Kidney (tissue), 14 donors: ENCODE measurements around the gene BNIP2. TPM values are rescaled to one million over a fixed set of nuclear protein-coding genes. Genes with fewer than 3 reads are reported as not detected.

Experiments used
- DNase-seq, 5 donors: peaks; one replicate each; pipeline ENCODE4 v3.0.0-alpha.2; 2013 to 2020
- FAIRE-seq: peaks from 2 replicates; lab custom pipeline; 2012; peaks lifted over from hg19 to GRCh38; lab: Jason Lieb, UNC
- H3K27ac ChIP-seq, 2 donors: one replicate each; pipeline ENCODE4 v1.7.0; 2013; ENCODE audit warnings: low read depth in 2 of 2, low read length in 2 of 2, inconsistent platforms in 1 of 2
- H3K27me3 ChIP-seq: one replicate; pipeline ENCODE4 v1.7.1; 2013; ENCODE audit warnings: low read length, inconsistent platforms; ENCODE audit not compliant: control insufficient read depth, insufficient read depth
- H3K36me3 ChIP-seq, 3 donors: one replicate each; pipeline versions ENCODE4 v1.7.0 to v1.7.1; 2013; ENCODE audit warnings: low read length in 3 of 3, control low read depth in 1 of 3, inconsistent platforms in 1 of 3; ENCODE audit not compliant: insufficient read depth in 3 of 3, control insufficient read depth in 2 of 3
- H3K4me1 ChIP-seq, 3 donors: one replicate each; pipeline versions ENCODE4 v1.7.0 to v1.7.1; 2013; ENCODE audit warnings: low read length in 3 of 3, inconsistent platforms in 1 of 3, low read depth in 1 of 3; ENCODE audit not compliant: control insufficient read depth in 2 of 3, insufficient read depth in 2 of 3
- H3K4me3 ChIP-seq, 3 donors: one replicate each; pipeline versions ENCODE4 v1.7.0 to v1.8.1; 2013; ENCODE audit warnings: low read length in 3 of 3, control low read depth in 1 of 3, inconsistent platforms in 1 of 3
- H3K9ac ChIP-seq, 3 donors: one replicate each; pipeline versions ENCODE4 v1.7.0 to v1.7.1; 2013; ENCODE audit warnings: low read length in 3 of 3, control low read depth in 1 of 3, inconsistent platforms in 1 of 3
- H3K9me3 ChIP-seq, 3 donors: one replicate each; pipeline versions ENCODE4 v1.7.0 to v1.7.1; 2013; ENCODE audit warnings: low read length in 3 of 3, control low read depth in 1 of 3, inconsistent platforms in 1 of 3; ENCODE audit not compliant: control insufficient read depth in 2 of 3, insufficient read depth in 1 of 3
- intact Hi-C: fragments of 100-400 bp; cut with DNase I; formaldehyde crosslinking; loops from one replicate; pipeline ENCODE4 v1.11.1; 2022
- polyA plus RNA-seq: library from polyadenylated mRNA; stranded (reverse); fragments of 350-450 nt; fragmentation: Illumina TruSeq; extraction: RNeasy Lipid Tissue Mini Kit (QIAGEN cat#74804); gene quantifications from one replicate; pipeline ENCODE4 v1.2.3, GENCODE V29; 2014; ENCODE audit warnings: low read depth, low replicate concordance; ENCODE audit not compliant: insufficient read depth
- total RNA-seq: library from RNA; stranded (reverse); fragmentation: NEBNext Ultra II Directional; extraction: Animal tissue kit (Norgen Biotek cat#: 25700); gene quantifications from one replicate; pipeline ENCODE4 v1.2.1, GENCODE V29; 2021
- TF ChIP-seq, protein P1 (sequence below): IDR thresholded peaks from 3 replicates; pipeline ENCODE4 v1.5.1; 2012; ENCODE audit warnings: mild to moderate bottlenecking, moderate library complexity, borderline replicate concordance; ENCODE audit not compliant: insufficient read depth; ENCODE audit errors: extremely low read depth
- donor health status: control.
- donor health status: control.
- donor health status: control.
- donor health status: control.
- donor health status: control.
- donor health status: DM: yes; HTN: yes; CAD: no.
- donor health status: Normal renal cell carcinoma (clear cell type).

BNIP2 gene
- total and polyA plus RNA-seq, 2 donors from 2014 or later = 18.2 to 73.8 TPM

DNA sequence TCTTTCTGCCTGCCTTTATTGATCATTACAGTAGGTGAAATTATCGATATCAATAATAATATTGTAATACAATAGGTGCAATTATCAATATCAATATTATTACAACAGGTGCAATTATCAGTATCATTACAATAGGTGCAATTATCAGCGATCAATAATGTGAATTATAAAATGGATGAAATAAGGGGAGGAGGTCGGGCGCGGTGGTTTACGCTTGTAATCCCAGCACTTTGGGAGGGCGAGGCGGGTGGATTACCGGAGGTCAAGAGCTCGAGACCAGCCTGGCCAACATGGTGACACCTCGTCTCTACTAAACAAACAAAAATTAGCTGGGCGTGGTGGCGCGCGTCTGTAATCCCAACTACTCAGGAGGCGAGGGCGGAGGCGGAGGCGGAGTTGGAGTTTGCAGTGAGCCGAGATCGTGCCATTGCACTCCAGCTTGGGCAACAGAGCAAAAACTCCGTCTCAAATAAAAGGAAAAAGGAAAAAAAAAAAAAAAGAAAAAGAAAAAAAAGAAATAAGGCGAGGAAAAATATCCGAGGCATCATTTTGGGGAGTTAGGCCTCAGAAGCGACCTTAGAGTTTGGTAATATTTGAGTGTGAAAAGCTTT lies 611 bp upstream of the BNIP2 start:
- Histone ChIP-seq H3K36me3 (no peaks in the 10 kb centered on the region), H3K4me1 (peaks cover 0 to 8% (median 6%) of the 10 kb centered on the region in 3 donors), H3K27me3 (no peaks in the 10 kb centered on the region), H3K4me3 (peak overlapping the region; percentile 90 to 96 (median 94)), H3K9ac (peak overlapping the region; percentile 28 to 93 (median 87)), H3K27ac (peak overlapping the region; percentile 98 to 99), H3K9me3 (no peaks in the 10 kb centered on the region)
- TF ChIP-seq, protein P1, sequence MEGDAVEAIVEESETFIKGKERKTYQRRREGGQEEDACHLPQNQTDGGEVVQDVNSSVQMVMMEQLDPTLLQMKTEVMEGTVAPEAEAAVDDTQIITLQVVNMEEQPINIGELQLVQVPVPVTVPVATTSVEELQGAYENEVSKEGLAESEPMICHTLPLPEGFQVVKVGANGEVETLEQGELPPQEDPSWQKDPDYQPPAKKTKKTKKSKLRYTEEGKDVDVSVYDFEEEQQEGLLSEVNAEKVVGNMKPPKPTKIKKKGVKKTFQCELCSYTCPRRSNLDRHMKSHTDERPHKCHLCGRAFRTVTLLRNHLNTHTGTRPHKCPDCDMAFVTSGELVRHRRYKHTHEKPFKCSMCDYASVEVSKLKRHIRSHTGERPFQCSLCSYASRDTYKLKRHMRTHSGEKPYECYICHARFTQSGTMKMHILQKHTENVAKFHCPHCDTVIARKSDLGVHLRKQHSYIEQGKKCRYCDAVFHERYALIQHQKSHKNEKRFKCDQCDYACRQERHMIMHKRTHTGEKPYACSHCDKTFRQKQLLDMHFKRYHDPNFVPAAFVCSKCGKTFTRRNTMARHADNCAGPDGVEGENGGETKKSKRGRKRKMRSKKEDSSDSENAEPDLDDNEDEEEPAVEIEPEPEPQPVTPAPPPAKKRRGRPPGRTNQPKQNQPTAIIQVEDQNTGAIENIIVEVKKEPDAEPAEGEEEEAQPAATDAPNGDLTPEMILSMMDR = no peak
- DNase-seq (peak; percentile 78 to 94 (median 80)), FAIRE-seq (no peak)
- intact Hi-C loops = no loop called here

DNA sequence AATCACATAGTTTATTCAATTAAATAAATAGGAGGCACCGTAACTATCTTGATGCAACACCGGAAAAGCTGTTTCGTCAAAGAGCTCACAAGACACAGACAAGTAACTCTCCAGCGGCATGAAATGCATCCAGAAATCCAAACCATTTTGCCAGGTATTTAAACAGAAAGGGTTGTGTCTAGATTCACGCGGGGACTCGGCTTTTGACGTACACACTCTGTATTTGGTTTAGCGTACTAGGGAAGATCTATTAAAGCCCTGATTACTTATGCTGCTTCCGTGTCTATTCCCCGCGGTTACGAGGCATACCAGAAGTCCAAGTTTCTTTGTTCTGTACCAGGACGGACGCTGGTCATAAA lies 718 bp downstream of the BNIP2 start:
- Histone ChIP-seq H3K36me3 (no peaks in the 10 kb centered on the region), H3K27ac (peak overlapping the region; percentile 98 to 99), H3K4me1 (peaks cover 0 to 8% (median 6%) of the 10 kb centered on the region in 3 donors), H3K4me3 (peak overlapping the region; percentile 90 to 95 (median 95)), H3K27me3 (no peaks in the 10 kb centered on the region), H3K9ac (peak overlapping the region; percentile 91 to 96 (median 94)), H3K9me3 (no peaks in the 10 kb centered on the region)
- intact Hi-C loops = no loop called here
- no peak for FAIRE-seq
- DNase-seq = peak in 2 of 5 donors; percentile 72 to 75
- TF ChIP-seq, protein P1 = no peak

DNA sequence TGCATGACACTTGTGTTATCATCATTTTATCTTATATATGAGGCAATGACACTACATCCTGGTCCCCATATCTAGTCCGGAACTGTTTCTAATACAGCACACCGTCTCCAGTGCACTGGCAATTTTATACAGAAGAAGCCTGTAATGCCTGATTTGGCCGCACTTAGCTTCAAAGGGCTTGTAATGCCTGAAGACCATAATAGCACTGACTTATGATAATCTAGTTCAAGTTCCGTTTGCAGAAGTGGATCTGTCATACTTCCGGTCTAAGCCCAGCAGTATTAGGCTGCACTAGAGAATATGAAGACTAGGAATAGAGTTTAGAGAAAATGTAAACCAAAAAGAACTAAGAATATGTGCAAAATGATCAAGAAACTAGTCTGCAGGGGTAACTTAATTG lies 1.3 kb downstream of the BNIP2 start:
- peak in 1 of 5 donors; percentile 26 for DNase-seq
- no peaks in the 10 kb centered on the region for H3K9me3 ChIP-seq
- TF ChIP-seq, protein P1 = no peak
- intact Hi-C loops = no loop called here
- peaks cover 0 to 8% (median 6%) of the 10 kb centered on the region in 3 donors for H3K4me1 ChIP-seq
- no peaks in the 10 kb centered on the region for H3K36me3 ChIP-seq
- H3K9ac ChIP-seq = peak overlapping the region in 2 of 3 donors; percentile 91 to 94
- no peak for FAIRE-seq
- peak overlapping the region; percentile 90 to 95 (median 95) for H3K4me3 ChIP-seq
- H3K27me3 ChIP-seq = no peaks in the 10 kb centered on the region
- peak overlapping the region in 1 of 2 donors; percentile 98 for H3K27ac ChIP-seq
